PC-9 (cell line): ENCODE results near the gene SLC25A46. TPM values are rescaled to one million over a fixed set of nuclear protein-coding genes. Genes with fewer than 3 reads are reported as not detected.

Source experiments
- BruUV-seq: library from RNA; stranded (reverse); fragments of 400-500 nt; replicated peaks from 2 replicates; lab custom pipeline; 2021; lab: Mats Ljungman, UMichigan
- CTCF ChIA-PET: fragments of 300-600 bp; sonication (Branson Sonifier 250); formaldehyde crosslinking; loops from one replicate; lab custom pipeline; 2022; ENCODE audit warnings: antibody characterized with exemption; lab: Charles Lee
- POLR2A ChIA-PET: fragments of 300-600 bp; sonication (Branson Sonifier 250); formaldehyde crosslinking; loops from one replicate; lab custom pipeline; 2022; ENCODE audit warnings: antibody characterized with exemption; ENCODE audit not compliant: unreplicated experiment; lab: Charles Lee
- DNase-seq, 2 experiments: peaks; one replicate each; pipeline versions ENCODE4 v3.0.0 to v3.0.0-alpha.2; 2015 to 2022; ENCODE audit warnings: mixed read lengths in 1 of 2
- H2AFZ ChIP-seq: fragments of 200-600 bp; sonication (generic); 2 replicates; pipeline ENCODE4 v1.8.1; 2017; ENCODE audit warnings: antibody characterized with exemption
- H3F3A ChIP-seq: fragments of 200-600 bp; sonication (generic); 2 replicates; pipeline ENCODE4 v1.8.1; 2017; ENCODE audit warnings: antibody characterized with exemption, mild to moderate bottlenecking, low read depth; ENCODE audit not compliant: insufficient read depth
- H3K27ac ChIP-seq: fragments of 200-600 bp; sonication (generic); 2 replicates; pipeline ENCODE4 v1.6.1; 2016; ENCODE audit warnings: mixed run types
- H3K27me3 ChIP-seq: fragments of 200-600 bp; sonication (generic); 2 replicates; pipeline ENCODE4 v1.6.1; 2016; ENCODE audit warnings: low read depth, mixed run types; ENCODE audit not compliant: insufficient read depth
- H3K36me3 ChIP-seq: fragments of 200-600 bp; sonication (generic); 2 replicates; pipeline ENCODE4 v1.6.1; 2016; ENCODE audit warnings: low read depth, mixed run types
- H3K4me1 ChIP-seq: fragments of 200-600 bp; sonication (generic); replicated peaks from 2 replicates; pipeline ENCODE4 v1.6.1; 2016; ENCODE audit warnings: mixed run types; ENCODE audit not compliant: insufficient read depth
- H3K4me2 ChIP-seq: fragments of 200-600 bp; sonication (generic); 2 replicates; pipeline ENCODE4 v1.6.1; 2017; ENCODE audit warnings: mixed run types
- H3K4me3 ChIP-seq: fragments of 200-600 bp; sonication (generic); 2 replicates; pipeline ENCODE4 v1.6.1; 2016; ENCODE audit warnings: mixed run types
- H3K79me2 ChIP-seq: fragments of 200-600 bp; sonication (generic); 2 replicates; pipeline ENCODE4 v1.6.1; 2017; ENCODE audit warnings: low read depth, mixed run types
- H3K9me2 ChIP-seq: fragments of 200-600 bp; sonication (generic); 2 replicates; pipeline ENCODE4 v1.8.1; 2017; ENCODE audit warnings: mild to moderate bottlenecking; ENCODE audit not compliant: insufficient read depth
- H3K9me3 ChIP-seq: fragments of 200-600 bp; sonication (generic); 2 replicates; pipeline ENCODE4 v1.8.1; 2016; ENCODE audit warnings: low read depth; ENCODE audit not compliant: insufficient read depth
- H4K20me1 ChIP-seq: fragments of 200-600 bp; sonication (generic); 2 replicates; pipeline ENCODE4 v1.8.1; 2017; ENCODE audit not compliant: insufficient read depth
- CTCF ChIP-seq: fragments of 200-600 bp; sonication (generic); conservative IDR thresholded peaks from 2 replicates; pipeline ENCODE4 v1.6.1; 2017; ENCODE audit warnings: mixed run types, antibody characterized with exemption, mild to moderate bottlenecking, moderate library complexity
- EZH2 ChIP-seq: fragments of 200-600 bp; sonication (generic); IDR thresholded peaks from 2 replicates; pipeline ENCODE4 v1.8.0; 2017; ENCODE audit warnings: antibody characterized with exemption, low read depth
- intact Hi-C: fragments of 100-400 bp; cut with micrococcal nuclease; formaldehyde crosslinking; loops from one replicate; pipeline ENCODE4 v1.10.0; 2022; ENCODE audit not compliant: unreplicated experiment
- total RNA-seq: library from RNA; stranded (reverse); gene quantifications from 2 replicates; pipeline ENCODE4 v1.2.3, GENCODE V29; 2021

The SLC25A46 gene
- total RNA-seq, 1 experiment from 2014 or later = 29.0 TPM

DNA sequence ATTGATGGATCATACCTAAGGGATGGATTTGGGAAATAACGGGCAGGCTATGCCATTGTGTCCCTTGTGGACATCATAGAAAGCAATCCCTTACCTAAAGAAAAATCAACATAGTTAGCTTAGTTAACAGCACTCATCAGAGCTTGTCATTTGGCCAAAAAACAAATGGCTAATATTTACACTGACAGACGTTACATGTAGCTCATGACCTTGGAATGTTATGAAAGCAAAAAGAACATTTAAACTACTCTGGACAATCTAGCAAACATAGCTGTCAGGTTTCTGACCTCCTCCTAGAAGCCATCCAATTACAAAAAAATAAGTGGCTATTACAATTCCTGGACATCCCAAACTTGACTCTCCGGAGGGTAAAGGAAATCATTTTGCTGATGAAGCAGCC, 36.1 kb upstream of the SLC25A46 start:
- POLR2A ChIA-PET = no interaction called here

GRCh38 chr5:110703481-110703880, 35.3 kb upstream of the SLC25A46 start:
- Histone ChIP-seq H3K9me3 (no peaks in the 10 kb centered on the region), H3F3A (no peaks in the 10 kb centered on the region), H3K36me3 (no peaks in the 10 kb centered on the region), H3K9me2 (no peaks in the 10 kb centered on the region), H3K4me3 (no peak overlapping the region), H2AFZ (no peak overlapping the region), H3K27ac (no peak overlapping the region), H3K4me1 (no peaks in the 10 kb centered on the region), H3K4me2 (no peak overlapping the region), H4K20me1 (no peaks in the 10 kb centered on the region), H3K79me2 (no peaks in the 10 kb centered on the region), H3K27me3 (no peaks in the 10 kb centered on the region)
- intact Hi-C loops = no loop called here
- ChIA-PET POLR2A (no interaction called here), CTCF (no interaction called here)
- no peak for TF ChIP-seq EZH2
- no peak for TF ChIP-seq CTCF
- DNase-seq = no peak
- BruUV-seq = no TSS peak

More for the DNA sequence above, 36.1 kb upstream of the SLC25A46 start:
- Histone ChIP-seq H3F3A (no peaks in the 10 kb centered on the region), H3K27ac (no peak overlapping the region), H3K9me3 (no peaks in the 10 kb centered on the region), H3K36me3 (no peaks in the 10 kb centered on the region), H3K27me3 (no peaks in the 10 kb centered on the region), H4K20me1 (no peaks in the 10 kb centered on the region), H3K4me1 (no peaks in the 10 kb centered on the region), H2AFZ (no peak overlapping the region), H3K4me2 (no peak overlapping the region), H3K4me3 (no peak overlapping the region), H3K79me2 (no peaks in the 10 kb centered on the region), H3K9me2 (no peaks in the 10 kb centered on the region)
- intact Hi-C loops = no loop called here
- CTCF ChIA-PET = no interaction called here
- no TSS peak for BruUV-seq
- DNase-seq = no peak
- TF ChIP-seq EZH2 = no peak
- no peak for TF ChIP-seq CTCF

DNA sequence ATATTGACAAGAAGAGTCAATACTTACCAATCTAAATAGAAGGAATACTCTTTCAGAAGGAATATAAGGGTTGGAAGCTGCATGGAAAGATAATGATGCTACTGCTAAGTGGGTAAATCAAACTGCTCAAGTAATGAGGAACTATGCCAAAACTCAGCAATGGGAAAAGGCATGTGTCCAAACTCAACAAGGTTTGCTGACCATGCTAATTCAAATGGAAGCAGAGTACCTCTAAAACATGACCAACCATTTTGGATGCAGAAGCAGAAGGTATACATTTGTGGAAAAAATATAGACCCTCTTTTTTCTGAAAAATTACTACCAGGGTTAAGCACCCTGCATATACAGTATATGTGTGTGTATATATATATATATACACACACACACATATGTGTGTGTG, 33.5 kb upstream of the SLC25A46 start:
- no TSS peak for BruUV-seq
- no peaks in the 10 kb centered on the region for H4K20me1 ChIP-seq
- CTCF ChIA-PET = no interaction called here

More for the DNA sequence above, 33.5 kb upstream of the SLC25A46 start:
- POLR2A ChIA-PET = no interaction called here
- Histone ChIP-seq H3K4me1 (no peaks in the 10 kb centered on the region), H3K4me2 (no peak overlapping the region), H3K4me3 (no peak overlapping the region), H3K79me2 (no peaks in the 10 kb centered on the region), H3K36me3 (no peaks in the 10 kb centered on the region), H3F3A (no peaks in the 10 kb centered on the region), H3K9me2 (no peaks in the 10 kb centered on the region), H3K9me3 (no peaks in the 10 kb centered on the region), H3K27ac (no peak overlapping the region), H3K27me3 (no peaks in the 10 kb centered on the region), H2AFZ (no peak overlapping the region)
- TF ChIP-seq EZH2 (no peak), CTCF (no peak)
- no peak for DNase-seq
- intact Hi-C loops = no loop called here
